GM12878 (cell line): ENCODE results near the gene KIN. TPM values are rescaled to one million over a fixed set of nuclear protein-coding genes. Genes with fewer than 3 reads are reported as not detected.

ENCODE experiments used
- ATAC-seq: fragments of 200-7000 bp; cut with Tn5 transposase; 3 replicates; pipeline ENCODE4 v1.9.1; 2020; ENCODE audit warnings: mild to moderate bottlenecking, moderate library complexity
- BruUV-seq: library from RNA; stranded (reverse); fragments of 400-500 nt; replicated peaks from 2 replicates; lab custom pipeline; 2021; lab: Mats Ljungman, UMichigan
- CTCF ChIA-PET: fragments of 300-600 bp; sonication (Branson Sonifier 250); formaldehyde crosslinking; extraction: SDS; loops from one replicate; lab custom pipeline; 2021; ENCODE audit warnings: inconsistent platforms; lab: Yijun Ruan, JAX
- POLR2A ChIA-PET: fragments of 350-600 bp; formaldehyde crosslinking; extraction: SDS; loops from one replicate; lab custom pipeline; 2021; ENCODE audit warnings: inconsistent platforms; lab: Charles Lee
- RAD21 ChIA-PET: fragments of 300-600 bp; sonication (Branson Sonifier 250); formaldehyde crosslinking; loops from one replicate; lab custom pipeline; 2023; ENCODE audit warnings: antibody characterized with exemption; ENCODE audit not compliant: unreplicated experiment; lab: Charles Lee
- SMC1A ChIA-PET: fragments of 300-600 bp; sonication (Branson Sonifier 250); formaldehyde crosslinking; loops from one replicate; lab custom pipeline; 2023; ENCODE audit not compliant: unreplicated experiment, uncharacterized antibody; lab: Charles Lee
- DNase-seq: peaks from one replicate; pipeline ENCODE4 v3.0.0-alpha.2; 2011; ENCODE audit warnings: low read depth, low spot score
- FAIRE-seq: peaks from 3 replicates; lab custom pipeline; 2011; peaks lifted over from hg19 to GRCh38; lab: Jason Lieb, UNC
- H2AFZ ChIP-seq: 2 replicates; pipeline ENCODE4 v1.6.0; 2011; ENCODE audit warnings: low read depth, low read length, control low read depth; ENCODE audit not compliant: control insufficient read depth
- H3K27ac ChIP-seq: 2 replicates; pipeline ENCODE4 v1.5.1; 2011; ENCODE audit warnings: control low read depth; ENCODE audit not compliant: control insufficient read depth, insufficient read depth
- H3K27me3 ChIP-seq, 2 experiments: replicated peaks in 1 of 2; 2 replicates each; pipeline versions ENCODE4 v1.6.0 to v1.6.1; 2011; ENCODE audit warnings: low read length in 1 of 2; ENCODE audit not compliant: control insufficient read depth in 2 of 2, insufficient read depth in 2 of 2
- H3K36me3 ChIP-seq, 2 experiments: 2 replicates each; pipeline ENCODE4 v1.5.1; 2011; ENCODE audit warnings: low read length in 1 of 2; ENCODE audit not compliant: control insufficient read depth in 2 of 2, insufficient read depth in 2 of 2
- H3K4me1 ChIP-seq: 2 replicates; pipeline ENCODE4 v1.6.1; 2011; ENCODE audit warnings: mild to moderate bottlenecking, low read length, moderate library complexity, mixed read lengths; ENCODE audit not compliant: control insufficient read depth, insufficient read depth
- H3K4me2 ChIP-seq: 2 replicates; pipeline ENCODE4 v1.6.0; 2011; ENCODE audit warnings: control low read depth; ENCODE audit not compliant: control insufficient read depth, insufficient read depth
- H3K4me3 ChIP-seq: fragments of 200-600 bp; sonication (generic); 2 replicates; pipeline ENCODE4 v1.5.1; 2016
- H3K79me2 ChIP-seq: 2 replicates; pipeline ENCODE4 v1.6.0; 2011; ENCODE audit warnings: low read length; ENCODE audit not compliant: control insufficient read depth, insufficient read depth
- H3K9ac ChIP-seq: 2 replicates; pipeline ENCODE4 v1.8.0; 2011; ENCODE audit warnings: low read length, control low read depth, mixed read lengths; ENCODE audit not compliant: control insufficient read depth, insufficient read depth
- H3K9me3 ChIP-seq: replicated peaks from 3 replicates; pipeline ENCODE4 v1.5.1; 2011; ENCODE audit warnings: mild to moderate bottlenecking, low read length; ENCODE audit not compliant: control insufficient read depth, insufficient read depth
- H4K20me1 ChIP-seq: 2 replicates; pipeline ENCODE4 v1.6.0; 2011; ENCODE audit not compliant: control insufficient read depth, insufficient read depth
- BACH1 ChIP-seq: fragments of 450-650 bp; IDR thresholded peaks from 2 replicates; pipeline ENCODE4 v1.6.1; 2017; ENCODE audit warnings: mild to moderate bottlenecking, borderline replicate concordance
- CBX3 ChIP-seq: fragments of 200-600 bp; sonication (generic); IDR thresholded peaks from 2 replicates; pipeline ENCODE4 v1.6.1; 2016; ENCODE audit warnings: low read depth, borderline replicate concordance
- MEF2B ChIP-seq: fragments of 450-650 bp; IDR thresholded peaks from 2 replicates; pipeline ENCODE4 v1.6.1; 2018; ENCODE audit warnings: mild to moderate bottlenecking, moderate library complexity; ENCODE audit not compliant: partially characterized antibody, poor library complexity, severe bottlenecking
- POU2F2 ChIP-seq: IDR thresholded peaks from 3 replicates; pipeline ENCODE4 v1.6.1; 2011; ENCODE audit warnings: low read depth, mild to moderate bottlenecking, low read length, borderline replicate concordance
- RAD51 ChIP-seq: fragments of 450-650 bp; IDR thresholded peaks from 2 replicates; pipeline ENCODE4 v1.6.1; 2016; ENCODE audit warnings: moderate library complexity, mild to moderate bottlenecking, inconsistent platforms
- RELA ChIP-seq: fragments of 450-650 bp; IDR thresholded peaks from 2 replicates; pipeline ENCODE4 v1.8.0; 2014; ENCODE audit warnings: borderline replicate concordance; ENCODE audit not compliant: partially characterized antibody
- SMC3 ChIP-seq: IDR thresholded peaks from 2 replicates; pipeline ENCODE4 v1.6.1; 2011; ENCODE audit warnings: low read length, improper control_type of control experiment, borderline replicate concordance
- ZSCAN29 ChIP-seq: fragments of 450-650 bp; IDR thresholded peaks from 2 replicates; pipeline ENCODE4 v1.6.1; 2017; ENCODE audit warnings: mild to moderate bottlenecking, moderate library complexity
- WGBS: methylation state at CpG from one replicate; pipeline ENCODE4 v1.1.6; 2016; ENCODE audit warnings: low lambda C conversion rate; ENCODE audit not compliant: insufficient replicate concordance, insufficient coverage; ENCODE audit errors: missing lambda C conversion rate; 5-methylcytosine and 5-hydroxymethylcytosine counted together
- in situ Hi-C: fragments of 300-500 bp; cut with MboI; formaldehyde crosslinking; loops from 9 replicates; pipeline ENCODE4 v1.14.3; 2018; ENCODE audit warnings: mixed read lengths
- intact Hi-C: fragments of 100-400 bp; cut with micrococcal nuclease; formaldehyde crosslinking; loops from one replicate; pipeline ENCODE4 v1.14.2; 2022; ENCODE audit not compliant: unreplicated experiment
- polyA plus RNA-seq, 11 experiments: library from polyadenylated mRNA; depleted of rRNA in 4 of 11; unstranded in 6 of 11; stranded (reverse) in 5 of 11; fragments of >200 nt; fragmentation: Nextera tagmentation in 4 of 11; fragmentation: Illumina TruSeq in 1 of 11; extraction: Ambion mirVana in 4 of 11; extraction: Trizol in 1 of 11; gene quantifications; 1 replicate in 1 of 11; 2 replicates in 10 of 11; pipeline versions ENCODE4 v1.2.1 to v1.2.3, GENCODE V29; 2011 to 2016; ENCODE audit warnings: inconsistent platforms in 2 of 11, missing spikeins in 2 of 11, low read depth in 1 of 11
- total RNA-seq, 4 experiments: library from RNA; depleted of rRNA in 3 of 4; stranded (reverse); fragments of >200 nt in 3 of 4; fragmentation: Illumina TruSeq in 1 of 4; extraction: Trizol in 1 of 4; gene quantifications; 2 replicates each; pipeline versions ENCODE4 v1.2.1 to v1.2.3, GENCODE V29; 2013 to 2021
- TF ChIP-seq, protein P1 (sequence below): fragments of 450-650 bp; IDR thresholded peaks from 2 replicates; pipeline ENCODE4 v1.6.1; 2018; ENCODE audit warnings: mild to moderate bottlenecking, low read depth, moderate library complexity; ENCODE audit not compliant: partially characterized antibody
- TF ChIP-seq, protein P2 (sequence below): fragments of 450-650 bp; IDR thresholded peaks from 2 replicates; pipeline ENCODE4 v1.6.1; 2017; ENCODE audit warnings: antibody characterized with exemption, mild to moderate bottlenecking, moderate library complexity

The KIN gene
- total and polyA plus RNA-seq, 10 of the 15 experiments (the other 5 are each of a cell fraction or from before 2014, with no cell fraction given), result 6.8 to 33.2 (median 11.3) TPM

DNA sequence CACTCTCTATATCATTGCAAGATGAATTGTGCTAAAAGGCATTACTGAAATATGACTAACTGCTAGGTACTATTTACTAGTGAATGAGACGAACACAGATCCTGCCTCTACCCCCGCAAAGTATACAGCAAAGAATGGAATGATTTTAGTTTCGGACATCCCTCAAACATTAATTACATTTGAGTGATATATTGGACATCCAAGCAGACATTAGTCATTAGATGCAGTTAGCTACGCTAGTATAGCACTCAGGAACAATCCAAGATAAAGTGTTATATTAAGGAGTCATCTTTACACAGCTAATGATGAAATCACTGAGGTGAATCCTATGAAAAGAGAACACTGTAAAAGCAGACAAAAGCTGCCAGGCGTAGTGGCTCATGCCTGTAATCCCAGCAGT is 23.2 kb upstream of the KIN start:
- ChIA-PET CTCF (no interaction called here), SMC1A (interaction anchor here (0.6 to 0.8 kb wide), 3 partner anchors 19 to 45 kb away, joined by 3 read pairs; no protein-coding TSS in a partner anchor), RAD21 (no interaction called here), POLR2A (interaction anchor here (3.1 kb wide), 1 partner anchor 8 kb away, joined by 16 read pairs; the partner anchor contains the start of gene TAF3)
- Histone ChIP-seq H3K9me3 (no peaks in the 10 kb centered on the region), H3K4me2 (no peak overlapping the region), H3K4me1 (no peaks in the 10 kb centered on the region), H4K20me1 (no peaks in the 10 kb centered on the region), H3K27me3 (peaks cover 0 to 2% of the 10 kb centered on the region in 2 experiments; a peak in 1 of 4 replicates), H3K36me3 (peaks cover 0 to 19% of the 10 kb centered on the region in 2 experiments), H3K4me3 (no peak overlapping the region), H2AFZ (no peak overlapping the region), H3K27ac (no peak overlapping the region)
- intact Hi-C loops, result no loop called here
- WGBS, result 94% methylated on average over 5 of the region's 5 CpGs
- FAIRE-seq, result no peak
- no peak for TF ChIP-seq MEF2B
- TF ChIP-seq BACH1, result no peak
- no peak for TF ChIP-seq SMC3
- no peak for TF ChIP-seq RELA
- TF ChIP-seq, all 136 proteins: peak for 0
- BruUV-seq, result no TSS peak
- ATAC-seq, result no peak
- no peak for DNase-seq
- Histone ChIP-seq H3K79me2 (no peaks in the 10 kb centered on the region), H3K9ac (no peak overlapping the region)
- in situ Hi-C loops, result no loop called here

DNA sequence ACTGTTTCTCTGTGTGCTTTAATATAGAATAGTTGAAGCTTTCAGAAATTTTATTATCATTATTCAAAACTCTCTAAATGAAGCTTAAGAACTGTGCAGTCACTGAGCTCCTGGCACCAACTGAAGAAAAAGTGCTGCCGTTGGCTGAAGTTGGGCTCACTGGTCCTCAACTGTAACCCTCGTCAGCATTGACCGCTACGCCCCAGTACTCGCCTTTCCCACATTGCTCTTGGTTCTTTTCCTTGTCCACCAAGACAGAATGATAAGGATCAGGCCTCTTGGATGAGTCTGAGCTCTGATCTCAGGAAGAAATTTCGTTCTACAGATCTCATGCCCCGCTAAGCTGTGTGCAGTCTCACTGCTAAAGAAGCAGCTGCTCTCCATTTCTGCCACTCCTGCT is 22.6 kb upstream of the KIN start:
- ChIA-PET POLR2A (interaction anchor here (1.6 to 3.1 kb wide), 2 partner anchors 8 to 22 kb away, joined by 5 to 16 read pairs; partner anchors contain the start of genes ATP5F1C, KIN and TAF3), SMC1A (interaction anchor here (0.6 to 0.7 kb wide), 2 partner anchors 22 to 46 kb away, joined by 3 read pairs; no protein-coding TSS in a partner anchor), CTCF (no interaction called here), RAD21 (no interaction called here)
- Histone ChIP-seq H3K36me3 (peaks cover 0 to 19% of the 10 kb centered on the region in 2 experiments), H3K9ac (no peak overlapping the region), H3K4me2 (no peak overlapping the region), H3K9me3 (no peaks in the 10 kb centered on the region), H3K27me3 (peaks cover 0 to 2% of the 10 kb centered on the region in 2 experiments; a peak in 1 of 4 replicates), H4K20me1 (no peaks in the 10 kb centered on the region), H3K4me3 (no peak overlapping the region), H3K4me1 (no peaks in the 10 kb centered on the region), H2AFZ (no peak overlapping the region), H3K27ac (no peak overlapping the region), H3K79me2 (no peaks in the 10 kb centered on the region)
- DNase-seq, result no peak
- no TSS peak for BruUV-seq
- in situ Hi-C loops, result no loop called here
- ATAC-seq, result no peak
- intact Hi-C loops, result no loop called here
- FAIRE-seq, result no peak
- 74% methylated on average over 7 of the region's 7 CpGs for WGBS
- no peak for TF ChIP-seq CBX3
- TF ChIP-seq RAD51, result no peak
- TF ChIP-seq POU2F2, result no peak
- TF ChIP-seq, protein P1, sequence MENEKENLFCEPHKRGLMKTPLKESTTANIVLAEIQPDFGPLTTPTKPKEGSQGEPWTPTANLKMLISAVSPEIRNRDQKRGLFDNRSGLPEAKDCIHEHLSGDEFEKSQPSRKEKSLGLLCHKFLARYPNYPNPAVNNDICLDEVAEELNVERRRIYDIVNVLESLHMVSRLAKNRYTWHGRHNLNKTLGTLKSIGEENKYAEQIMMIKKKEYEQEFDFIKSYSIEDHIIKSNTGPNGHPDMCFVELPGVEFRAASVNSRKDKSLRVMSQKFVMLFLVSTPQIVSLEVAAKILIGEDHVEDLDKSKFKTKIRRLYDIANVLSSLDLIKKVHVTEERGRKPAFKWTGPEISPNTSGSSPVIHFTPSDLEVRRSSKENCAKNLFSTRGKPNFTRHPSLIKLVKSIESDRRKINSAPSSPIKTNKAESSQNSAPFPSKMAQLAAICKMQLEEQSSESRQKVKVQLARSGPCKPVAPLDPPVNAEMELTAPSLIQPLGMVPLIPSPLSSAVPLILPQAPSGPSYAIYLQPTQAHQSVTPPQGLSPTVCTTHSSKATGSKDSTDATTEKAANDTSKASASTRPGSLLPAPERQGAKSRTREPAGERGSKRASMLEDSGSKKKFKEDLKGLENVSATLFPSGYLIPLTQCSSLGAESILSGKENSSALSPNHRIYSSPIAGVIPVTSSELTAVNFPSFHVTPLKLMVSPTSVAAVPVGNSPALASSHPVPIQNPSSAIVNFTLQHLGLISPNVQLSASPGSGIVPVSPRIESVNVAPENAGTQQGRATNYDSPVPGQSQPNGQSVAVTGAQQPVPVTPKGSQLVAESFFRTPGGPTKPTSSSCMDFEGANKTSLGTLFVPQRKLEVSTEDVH, result no peak
- no peak for TF ChIP-seq ZSCAN29
- TF ChIP-seq, protein P2, sequence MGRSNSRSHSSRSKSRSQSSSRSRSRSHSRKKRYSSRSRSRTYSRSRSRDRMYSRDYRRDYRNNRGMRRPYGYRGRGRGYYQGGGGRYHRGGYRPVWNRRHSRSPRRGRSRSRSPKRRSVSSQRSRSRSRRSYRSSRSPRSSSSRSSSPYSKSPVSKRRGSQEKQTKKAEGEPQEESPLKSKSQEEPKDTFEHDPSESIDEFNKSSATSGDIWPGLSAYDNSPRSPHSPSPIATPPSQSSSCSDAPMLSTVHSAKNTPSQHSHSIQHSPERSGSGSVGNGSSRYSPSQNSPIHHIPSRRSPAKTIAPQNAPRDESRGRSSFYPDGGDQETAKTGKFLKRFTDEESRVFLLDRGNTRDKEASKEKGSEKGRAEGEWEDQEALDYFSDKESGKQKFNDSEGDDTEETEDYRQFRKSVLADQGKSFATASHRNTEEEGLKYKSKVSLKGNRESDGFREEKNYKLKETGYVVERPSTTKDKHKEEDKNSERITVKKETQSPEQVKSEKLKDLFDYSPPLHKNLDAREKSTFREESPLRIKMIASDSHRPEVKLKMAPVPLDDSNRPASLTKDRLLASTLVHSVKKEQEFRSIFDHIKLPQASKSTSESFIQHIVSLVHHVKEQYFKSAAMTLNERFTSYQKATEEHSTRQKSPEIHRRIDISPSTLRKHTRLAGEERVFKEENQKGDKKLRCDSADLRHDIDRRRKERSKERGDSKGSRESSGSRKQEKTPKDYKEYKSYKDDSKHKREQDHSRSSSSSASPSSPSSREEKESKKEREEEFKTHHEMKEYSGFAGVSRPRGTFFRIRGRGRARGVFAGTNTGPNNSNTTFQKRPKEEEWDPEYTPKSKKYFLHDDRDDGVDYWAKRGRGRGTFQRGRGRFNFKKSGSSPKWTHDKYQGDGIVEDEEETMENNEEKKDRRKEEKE, result no peak
